HEK293T (cell line): Measurements from ENCODE around the gene METTL24.

Experiments used
- ARNT ChIP-seq: fragments of 450-650 bp; IDR thresholded peaks from 2 replicates; pipeline ENCODE4 v1.6.1; 2017; ENCODE audit warnings: mild to moderate bottlenecking
- BHLHE40 ChIP-seq: fragments of 450-650 bp; IDR thresholded peaks from 2 replicates; pipeline ENCODE4 v1.6.1; 2016; ENCODE audit warnings: mild to moderate bottlenecking, moderate library complexity, borderline replicate concordance
- CTBP1 ChIP-seq: fragments of 450-650 bp; IDR thresholded peaks from 2 replicates; pipeline ENCODE4 v1.6.1; 2016; ENCODE audit warnings: borderline replicate concordance
- ELF4 ChIP-seq: fragments of 450-650 bp; IDR thresholded peaks from 2 replicates; pipeline ENCODE4 v1.6.1; 2017; ENCODE audit warnings: antibody characterized with exemption
- FOXK2 ChIP-seq: fragments of 450-650 bp; IDR thresholded peaks from 2 replicates; pipeline ENCODE4 v1.6.1; 2016; ENCODE audit warnings: mild to moderate bottlenecking
- FOXM1 ChIP-seq: fragments of 450-650 bp; IDR thresholded peaks from 2 replicates; pipeline ENCODE4 v1.6.1; 2017; ENCODE audit warnings: mild to moderate bottlenecking, borderline replicate concordance
- L3MBTL2 ChIP-seq: fragments of 450-650 bp; conservative IDR thresholded peaks from 2 replicates; pipeline ENCODE4 v1.6.1; 2016; ENCODE audit warnings: mild to moderate bottlenecking
- LEF1 ChIP-seq: fragments of 450-650 bp; IDR thresholded peaks from 2 replicates; pipeline ENCODE4 v1.6.1; 2017; ENCODE audit warnings: mild to moderate bottlenecking, borderline replicate concordance
- NFRKB ChIP-seq: fragments of 450-650 bp; IDR thresholded peaks from 2 replicates; pipeline ENCODE4 v1.6.1; 2016; ENCODE audit warnings: mild to moderate bottlenecking, moderate library complexity
- PKNOX1 ChIP-seq: fragments of 450-650 bp; IDR thresholded peaks from 2 replicates; pipeline ENCODE4 v1.6.1; 2016
- SP1 ChIP-seq: fragments of 450-650 bp; IDR thresholded peaks from 2 replicates; pipeline ENCODE4 v1.6.1; 2017
- SUZ12 ChIP-seq: fragments of 450-650 bp; IDR thresholded peaks from 2 replicates; pipeline ENCODE4 v1.6.1; 2016; ENCODE audit warnings: mild to moderate bottlenecking
- TARDBP ChIP-seq: fragments of 450-650 bp; IDR thresholded peaks from 2 replicates; pipeline ENCODE4 v1.6.1; 2016

- TF ChIP-seq ELF4 (no peak), SUZ12 (no peak), FOXK2 (no peak), FOXM1 (no peak), ARNT (no peak), SP1 (no peak), CTBP1 (no peak), LEF1 (no peak), PKNOX1 (no peak), TARDBP (no peak), L3MBTL2 (no peak), NFRKB (no peak), BHLHE40 (no peak)
These were observed 42.2 kb downstream of the METTL24 start for GRCh38 chr6:110315869-110316398.
